ENCODE results near the gene ATP9B. TPM values are rescaled to one million over a fixed set of nuclear protein-coding genes. Genes with fewer than 3 reads are reported as not detected.

ATP9B gene
- total RNA-seq, 1 experiment from 2014 or later = 17.8 TPM

GRCh38 chr18:79328887-79329286, 259.7 kb downstream of the ATP9B start:
- H3K36me3 ChIP-seq (ENCODE audit: control insufficient read depth in 1 of 2, insufficient read depth in 2 of 2, low read length in 2 of 2) = no peaks in the 10 kb centered on the region
- TF ChIP-seq SP1 (IDR thresholded peaks at IDR 0.05; ENCODE audit: low read depth) (no peak), YY1 (IDR thresholded peaks at IDR 0.05; ENCODE audit: extremely low read depth, insufficient replicate concordance, low read depth, low read length) (no peak), POLR2AphosphoS5 (IDR thresholded peaks at IDR 0.05; ENCODE audit: low read depth, low read length) (no peak), CBX3 (IDR thresholded peaks at IDR 0.05; ENCODE audit: low read depth) (no peak), EZH2 (IDR thresholded peaks at IDR 0.05) (no peak), JUND (IDR thresholded peaks at IDR 0.05) (no peak), ZNF274 (IDR thresholded peaks at IDR 0.05; ENCODE audit: low read depth, low read length) (no peak), TCF7L2 (IDR thresholded peaks at IDR 0.05; ENCODE audit: borderline replicate concordance, extremely low read depth, insufficient read depth, insufficient read length) (no peak), ZBTB33 (IDR thresholded peaks at IDR 0.05; ENCODE audit: extremely low read depth, insufficient replicate concordance, low read length) (no peak), POLR2A (IDR thresholded peaks at IDR 0.05; ENCODE audit: borderline replicate concordance, extremely low read depth, insufficient read depth, insufficient read length) (no peak), SRF (IDR thresholded peaks at IDR 0.05; ENCODE audit: low read depth) (no peak), EGR1 (IDR thresholded peaks at IDR 0.05; ENCODE audit: low read depth) (no peak)
- TF ChIP-seq, protein P1, sequence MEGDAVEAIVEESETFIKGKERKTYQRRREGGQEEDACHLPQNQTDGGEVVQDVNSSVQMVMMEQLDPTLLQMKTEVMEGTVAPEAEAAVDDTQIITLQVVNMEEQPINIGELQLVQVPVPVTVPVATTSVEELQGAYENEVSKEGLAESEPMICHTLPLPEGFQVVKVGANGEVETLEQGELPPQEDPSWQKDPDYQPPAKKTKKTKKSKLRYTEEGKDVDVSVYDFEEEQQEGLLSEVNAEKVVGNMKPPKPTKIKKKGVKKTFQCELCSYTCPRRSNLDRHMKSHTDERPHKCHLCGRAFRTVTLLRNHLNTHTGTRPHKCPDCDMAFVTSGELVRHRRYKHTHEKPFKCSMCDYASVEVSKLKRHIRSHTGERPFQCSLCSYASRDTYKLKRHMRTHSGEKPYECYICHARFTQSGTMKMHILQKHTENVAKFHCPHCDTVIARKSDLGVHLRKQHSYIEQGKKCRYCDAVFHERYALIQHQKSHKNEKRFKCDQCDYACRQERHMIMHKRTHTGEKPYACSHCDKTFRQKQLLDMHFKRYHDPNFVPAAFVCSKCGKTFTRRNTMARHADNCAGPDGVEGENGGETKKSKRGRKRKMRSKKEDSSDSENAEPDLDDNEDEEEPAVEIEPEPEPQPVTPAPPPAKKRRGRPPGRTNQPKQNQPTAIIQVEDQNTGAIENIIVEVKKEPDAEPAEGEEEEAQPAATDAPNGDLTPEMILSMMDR (IDR thresholded peaks at IDR 0.05 in 2 of 3, conservative IDR thresholded peaks at IDR 0.05 in 1 of 3; ENCODE audit: borderline replicate concordance in 1 of 3, insufficient read depth in 1 of 3, low read depth in 2 of 3, low read length in 2 of 3) = no peak
- TF ChIP-seq, protein P2, sequence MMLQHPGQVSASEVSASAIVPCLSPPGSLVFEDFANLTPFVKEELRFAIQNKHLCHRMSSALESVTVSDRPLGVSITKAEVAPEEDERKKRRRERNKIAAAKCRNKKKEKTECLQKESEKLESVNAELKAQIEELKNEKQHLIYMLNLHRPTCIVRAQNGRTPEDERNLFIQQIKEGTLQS (IDR thresholded peaks at IDR 0.05) = no peak
- CTCF ChIA-PET = no interaction called here
- RAD21 ChIA-PET (ENCODE audit: low non-redundant PET in 1 of 2, low total read pairs in 2 of 2, uncharacterized antibody in 2 of 2, unreplicated experiment in 2 of 2) = no interaction called here
- H3K79me2 ChIP-seq (ENCODE audit: insufficient read depth, low read length) = no peaks in the 10 kb centered on the region
- no peak overlapping the region for H3K4me3 ChIP-seq (replicated peaks in 1 of 2; ENCODE audit: low read depth in 1 of 2, low read length in 2 of 2)
- H2AFZ ChIP-seq (ENCODE audit: low read depth, low read length, poor library complexity, severe bottlenecking) = no peak overlapping the region
- H3K4me1 ChIP-seq (ENCODE audit: control insufficient read depth in 1 of 2, insufficient read depth in 2 of 2, low read length in 2 of 2) = no peaks in the 10 kb centered on the region
- no peak overlapping the region for H3K27ac ChIP-seq (ENCODE audit: low read depth, low read length)
- no peak overlapping the region for H3K9ac ChIP-seq (ENCODE audit: low read length)
- peaks cover 7 to 12% of the 10 kb centered on the region in 2 experiments; a peak in 2 of 4 replicates for H3K9me3 ChIP-seq (ENCODE audit: control insufficient read depth in 1 of 2, insufficient read depth in 1 of 2, low read depth in 1 of 2, low read length in 2 of 2)
- no peak for DNase-seq (ENCODE audit: low read depth, low spot score)
- H3K27me3 ChIP-seq (ENCODE audit: insufficient read depth, low read length) = no peaks in the 10 kb centered on the region
- ATAC-seq = no peak
- no peaks in the 10 kb centered on the region for H3K9me2 ChIP-seq (ENCODE audit: insufficient read depth)
- POLR2A ChIA-PET = no interaction called here
- BruUV-seq (replicated peaks) = no TSS peak
- no peak overlapping the region for H3K4me2 ChIP-seq (ENCODE audit: low read length)
- no peaks in the 10 kb centered on the region for H4K20me1 ChIP-seq (ENCODE audit: insufficient read depth)
- intact Hi-C loops (cut with micrococcal nuclease) = no loop called here

Measured in HCT116 (cell line).